Caco-2 (cell line): ENCODE results near the gene CNOT6L. TPM values are rescaled to one million over a fixed set of nuclear protein-coding genes. Genes with fewer than 3 reads are reported as not detected.

ENCODE experiments used
- BruUV-seq: library from RNA; stranded (reverse); fragments of 400-500 nt; replicated peaks from 2 replicates; lab custom pipeline; 2021; lab: Mats Ljungman, UMichigan
- CTCF ChIA-PET: fragments of 300-600 bp; sonication (Branson Sonifier 250); formaldehyde crosslinking; loops from one replicate; lab custom pipeline; 2022; ENCODE audit warnings: antibody characterized with exemption; lab: Charles Lee
- POLR2A ChIA-PET: fragments of 300-600 bp; sonication (Branson Sonifier 250); formaldehyde crosslinking; loops from one replicate; lab custom pipeline; 2022; ENCODE audit warnings: antibody characterized with exemption; lab: Charles Lee
- DNase-seq, 2 experiments: peaks; one replicate each; pipeline versions ENCODE4 v3.0.0 to v3.0.0-alpha.2; 2020 to 2022
- H3K27me3 ChIP-seq: replicated peaks from 2 replicates; pipeline ENCODE4 v1.6.0; 2011; ENCODE audit warnings: low read length; ENCODE audit not compliant: control insufficient read depth, insufficient read depth
- H3K36me3 ChIP-seq: 2 replicates; pipeline ENCODE4 v1.5.1; 2011; ENCODE audit warnings: low read length; ENCODE audit not compliant: control insufficient read depth, insufficient read depth
- H3K4me1 ChIP-seq: fragments of 250-450 bp; sonication (Bioruptor Pico); 2 replicates; pipeline ENCODE4 v1.5.1; 2020; ENCODE audit warnings: mild to moderate bottlenecking
- H3K4me3 ChIP-seq: 2 replicates; pipeline ENCODE4 v1.5.1; 2011; ENCODE audit warnings: low read depth, mild to moderate bottlenecking, control low read depth, low read length
- H3K9me3 ChIP-seq: fragments of 250-450 bp; sonication (Bioruptor Pico); 2 replicates; pipeline ENCODE4 v1.5.1; 2020; ENCODE audit warnings: mild to moderate bottlenecking, moderate library complexity
- H3K27ac Mint-ChIP-seq: one replicate; pipeline ENCODE4 v1.8.0; 2022; ENCODE audit warnings: mixed read lengths; ENCODE audit not compliant: unreplicated experiment
- H3K27me3 Mint-ChIP-seq: one replicate; pipeline ENCODE4 v1.8.0; 2022; ENCODE audit warnings: mixed read lengths; ENCODE audit not compliant: insufficient read depth, unreplicated experiment
- H3K36me3 Mint-ChIP-seq: one replicate; pipeline ENCODE4 v1.8.0; 2022; ENCODE audit warnings: mild to moderate bottlenecking, mixed read lengths; ENCODE audit not compliant: insufficient read depth, unreplicated experiment
- H3K4me1 Mint-ChIP-seq: one replicate; pipeline ENCODE4 v1.8.0; 2022; ENCODE audit warnings: low read depth, mixed read lengths; ENCODE audit not compliant: unreplicated experiment
- H3K4me3 Mint-ChIP-seq: one replicate; pipeline ENCODE4 v1.8.0; 2022; ENCODE audit warnings: mild to moderate bottlenecking, moderate library complexity, mixed read lengths; ENCODE audit not compliant: unreplicated experiment
- H3K9me3 Mint-ChIP-seq: one replicate; pipeline ENCODE4 v1.8.0; 2022; ENCODE audit warnings: mixed read lengths; ENCODE audit not compliant: unreplicated experiment
- intact Hi-C: fragments of 100-400 bp; cut with micrococcal nuclease; formaldehyde crosslinking; loops from one replicate; pipeline ENCODE4 v1.10.0; 2022; ENCODE audit not compliant: unreplicated experiment
- total RNA-seq: library from RNA; stranded (reverse); gene quantifications from 2 replicates; pipeline ENCODE4 v1.2.3, GENCODE V29; 2022
- TF ChIP-seq, protein P1 (sequence below), 2 experiments: fragments of 200-600 bp in 1 of 2; IDR thresholded peaks; 1 replicate in 1 of 2; 2 replicates in 1 of 2; pipeline versions ENCODE4 v1.5.1 to v1.8.0; 2011 to 2022; ENCODE audit warnings: antibody characterized with exemption in 1 of 2, control low read depth in 1 of 2, inconsistent platforms in 1 of 2, low read depth in 1 of 2, low read length in 1 of 2, mild to moderate bottlenecking in 1 of 2, moderate library complexity in 1 of 2; ENCODE audit not compliant: insufficient read depth in 1 of 2, severe bottlenecking in 1 of 2, unreplicated experiment in 1 of 2

CNOT6L gene
- total RNA-seq, 1 experiment from 2014 or later: 18.8 TPM

GRCh38 chr4:77734928-77735327 lies 84.2 kb downstream of the CNOT6L start:
- H3K4me1 ChIP-seq: no peaks in the 10 kb centered on the region
- Mint-ChIP-seq H3K4me1 (peaks cover 8% of the 10 kb centered on the region), H3K36me3 (no peaks in the 10 kb centered on the region), H3K27me3 (no peaks in the 10 kb centered on the region), H3K4me3 (no peak overlapping the region), H3K27ac (no peak overlapping the region), H3K9me3 (no peaks in the 10 kb centered on the region)
- no peaks in the 10 kb centered on the region for H3K9me3 ChIP-seq
- H3K4me3 ChIP-seq: no peak overlapping the region
- POLR2A ChIA-PET: no interaction called here
- TF ChIP-seq, protein P1, sequence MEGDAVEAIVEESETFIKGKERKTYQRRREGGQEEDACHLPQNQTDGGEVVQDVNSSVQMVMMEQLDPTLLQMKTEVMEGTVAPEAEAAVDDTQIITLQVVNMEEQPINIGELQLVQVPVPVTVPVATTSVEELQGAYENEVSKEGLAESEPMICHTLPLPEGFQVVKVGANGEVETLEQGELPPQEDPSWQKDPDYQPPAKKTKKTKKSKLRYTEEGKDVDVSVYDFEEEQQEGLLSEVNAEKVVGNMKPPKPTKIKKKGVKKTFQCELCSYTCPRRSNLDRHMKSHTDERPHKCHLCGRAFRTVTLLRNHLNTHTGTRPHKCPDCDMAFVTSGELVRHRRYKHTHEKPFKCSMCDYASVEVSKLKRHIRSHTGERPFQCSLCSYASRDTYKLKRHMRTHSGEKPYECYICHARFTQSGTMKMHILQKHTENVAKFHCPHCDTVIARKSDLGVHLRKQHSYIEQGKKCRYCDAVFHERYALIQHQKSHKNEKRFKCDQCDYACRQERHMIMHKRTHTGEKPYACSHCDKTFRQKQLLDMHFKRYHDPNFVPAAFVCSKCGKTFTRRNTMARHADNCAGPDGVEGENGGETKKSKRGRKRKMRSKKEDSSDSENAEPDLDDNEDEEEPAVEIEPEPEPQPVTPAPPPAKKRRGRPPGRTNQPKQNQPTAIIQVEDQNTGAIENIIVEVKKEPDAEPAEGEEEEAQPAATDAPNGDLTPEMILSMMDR (IDR thresholded peaks at IDR 0.05; ENCODE audit: insufficient read depth in 1 of 2, low read depth in 1 of 2, low read length in 1 of 2, severe bottlenecking in 1 of 2, unreplicated experiment in 1 of 2): peak in 1 of 2 experiments; percentile 10
- CTCF ChIA-PET: no interaction called here
- peak; percentile 25 to 34 for DNase-seq
- intact Hi-C loops: no loop called here
- no peaks in the 10 kb centered on the region for H3K27me3 ChIP-seq
- BruUV-seq: no TSS peak
- H3K36me3 ChIP-seq: no peaks in the 10 kb centered on the region

DNA sequence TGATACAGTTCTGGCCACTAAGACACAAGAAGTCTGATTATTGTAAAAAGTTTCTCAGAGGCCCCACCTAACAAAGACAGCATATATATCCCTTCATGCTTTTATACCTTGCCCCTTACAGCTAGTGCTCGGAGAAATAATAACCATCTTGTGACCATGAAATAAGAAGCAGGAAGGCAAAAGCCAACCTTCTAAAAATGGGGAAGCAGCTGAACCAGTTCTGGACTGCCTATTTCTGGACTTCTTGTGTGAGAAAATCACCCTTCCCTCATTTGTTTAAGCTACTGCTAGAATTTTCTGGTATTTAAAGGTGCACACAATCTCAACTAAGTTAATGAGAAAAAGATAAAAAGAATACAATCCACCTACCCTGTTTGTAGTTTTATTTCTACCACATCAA lies 87.5 kb downstream of the CNOT6L start:
- Histone ChIP-seq H3K9me3 (no peaks in the 10 kb centered on the region), H3K36me3 (no peaks in the 10 kb centered on the region), H3K4me3 (no peak overlapping the region), H3K27me3 (no peaks in the 10 kb centered on the region), H3K4me1 (no peaks in the 10 kb centered on the region)
- peaks cover 8% of the 10 kb centered on the region for H3K4me1 Mint-ChIP-seq
- no TSS peak for BruUV-seq
- H3K27me3 Mint-ChIP-seq: no peaks in the 10 kb centered on the region
- no peak overlapping the region for H3K4me3 Mint-ChIP-seq
- H3K9me3 Mint-ChIP-seq: no peaks in the 10 kb centered on the region
- ChIA-PET CTCF (no interaction called here), POLR2A (no interaction called here)
- H3K27ac Mint-ChIP-seq: no peak overlapping the region
- H3K36me3 Mint-ChIP-seq: no peaks in the 10 kb centered on the region
- TF ChIP-seq, protein P1 (IDR thresholded peaks at IDR 0.05; ENCODE audit: insufficient read depth in 1 of 2, low read depth in 1 of 2, low read length in 1 of 2, severe bottlenecking in 1 of 2, unreplicated experiment in 1 of 2): no peak
- intact Hi-C loops: no loop called here
- no peak for DNase-seq

GRCh38 chr4:77728420-77728819 lies 90.7 kb downstream of the CNOT6L start:
- TF ChIP-seq, protein P1 (IDR thresholded peaks at IDR 0.05; ENCODE audit: insufficient read depth in 1 of 2, low read depth in 1 of 2, low read length in 1 of 2, severe bottlenecking in 1 of 2, unreplicated experiment in 1 of 2): no peak
- intact Hi-C loops: no loop called here
- Mint-ChIP-seq H3K27ac (no peak overlapping the region), H3K4me1 (no peaks in the 10 kb centered on the region), H3K9me3 (no peaks in the 10 kb centered on the region), H3K27me3 (no peaks in the 10 kb centered on the region), H3K4me3 (no peak overlapping the region), H3K36me3 (no peaks in the 10 kb centered on the region)
- ChIA-PET CTCF (no interaction called here), POLR2A (no interaction called here)
- no TSS peak for BruUV-seq
- no peak overlapping the region for H3K4me3 ChIP-seq
- DNase-seq: no peak
- no peaks in the 10 kb centered on the region for H3K27me3 ChIP-seq
- H3K36me3 ChIP-seq: no peaks in the 10 kb centered on the region
- no peaks in the 10 kb centered on the region for H3K9me3 ChIP-seq
- H3K4me1 ChIP-seq: no peaks in the 10 kb centered on the region
